ENCODE data around the gene FOXD2.

Gene FOXD2

GRCh38 chr1:47437447-47438164 lies at the start of gene FOXD2:
Gene FOXD2, plus strand, starts transcription at chr1:47438044. Its CDS starts 92 bp downstream, at chr1:47438136.
- no peak for FAIRE-seq

- no peak for FAIRE-seq
These were observed 49.0 kb upstream of the FOXD2 start for GRCh38 chr1:47388891-47389238.

GRCh38 chr1:47389731-47390130 lies 48.1 kb upstream of the FOXD2 start:
- no peak for FAIRE-seq

GRCh38 chr1:47390843-47391242 lies 47.0 kb upstream of the FOXD2 start:
- no peak for FAIRE-seq

GRCh38 chr1:47393141-47393540 lies 44.7 kb upstream of the FOXD2 start:
- no peak for FAIRE-seq

- no peak for FAIRE-seq
These were observed 42.4 kb upstream of the FOXD2 start for GRCh38 chr1:47395433-47395832.

GRCh38 chr1:47396671-47397196 lies 41.1 kb upstream of the FOXD2 start:
- FAIRE-seq, result no peak

- FAIRE-seq, result no peak
These were observed 38.6 kb upstream of the FOXD2 start for GRCh38 chr1:47399138-47399845.

GRCh38 chr1:47399846-47400155 lies 38.0 kb upstream of the FOXD2 start:
- no peak for FAIRE-seq

GRCh38 chr1:47401761-47402160 lies 36.1 kb upstream of the FOXD2 start:
- FAIRE-seq, result no peak

- no peak for FAIRE-seq
These were observed 35.3 kb upstream of the FOXD2 start for GRCh38 chr1:47402591-47402990.

GRCh38 chr1:47403321-47403910 lies 34.4 kb upstream of the FOXD2 start:
- no peak for FAIRE-seq

GRCh38 chr1:47405697-47406096 lies 32.1 kb upstream of the FOXD2 start:
- FAIRE-seq, result no peak

GRCh38 chr1:47406966-47407365 lies 30.9 kb upstream of the FOXD2 start:
- no peak for FAIRE-seq

GRCh38 chr1:47407481-47407880 lies 30.4 kb upstream of the FOXD2 start:
- FAIRE-seq, result no peak

- no peak for FAIRE-seq
These were observed 28.4 kb upstream of the FOXD2 start for GRCh38 chr1:47409311-47410067.

- FAIRE-seq, result no peak
These were observed 27.8 kb upstream of the FOXD2 start for GRCh38 chr1:47410068-47410455.

GRCh38 chr1:47411436-47411835 lies 26.4 kb upstream of the FOXD2 start:
- no peak for FAIRE-seq

GRCh38 chr1:47412437-47412836 lies 25.4 kb upstream of the FOXD2 start:
- no peak for FAIRE-seq

GRCh38 chr1:47415728-47416318 lies 22.0 kb upstream of the FOXD2 start, which contains the start of gene FOXE3:
Gene FOXE3, plus strand, starts transcription at chr1:47416285. Its CDS starts 31 bp downstream, at chr1:47416316.
- FAIRE-seq, result no peak

- FAIRE-seq, result no peak
These were observed 21.3 kb upstream of the FOXD2 start for GRCh38 chr1:47416319-47417169.

Data from colon (tissue), 2 donors.